Tibial artery (tissue), 4 donors: ENCODE data around the gene RBP3.
A peak's percentile ranks its signal among the peaks of the same experiment; 100 is the strongest.

ENCODE experiments used
- DNase-seq, 2 donors: peaks; one replicate each; pipeline ENCODE4 v3.0.0-alpha.2; 2019
- H3K27ac ChIP-seq, 2 donors: fragments of 200-600 bp; sonication (generic) in 1 of 2; 1 replicate in 1 of 2; 2 replicates in 1 of 2; pipeline ENCODE4 v1.5.1; 2018 to 2019; ENCODE audit warnings: mild to moderate bottlenecking in 1 of 2
- H3K27me3 ChIP-seq, 2 donors: fragments of 200-600 bp; sonication (generic) in 1 of 2; one replicate each; pipeline versions ENCODE4 v1.5.1 to v1.6.0; 2016 to 2019
- H3K36me3 ChIP-seq, 3 donors: fragments of 200-600 bp; sonication (generic) in 2 of 3; one replicate each; pipeline ENCODE4 v1.5.1; 2016 to 2019; ENCODE audit warnings: mild to moderate bottlenecking in 2 of 3
- H3K4me1 ChIP-seq, 4 donors: fragments of 200-600 bp; sonication (generic) in 2 of 4; 1 replicate in 3 of 4; 2 replicates in 1 of 4; pipeline ENCODE4 v1.5.1; 2016 to 2019
- H3K4me3 ChIP-seq, 2 donors: fragments of 200-600 bp; sonication (generic) in 1 of 2; 1 replicate in 1 of 2; 2 replicates in 1 of 2; pipeline ENCODE4 v1.5.1; 2018 to 2019; ENCODE audit warnings: mild to moderate bottlenecking in 2 of 2
- H3K9me3 ChIP-seq, 3 donors: fragments of 200-600 bp; sonication (generic) in 1 of 3; one replicate each; pipeline ENCODE4 v1.5.1; 2016 to 2019
- intact Hi-C: fragments of 100-400 bp; cut with DNase I; formaldehyde crosslinking; loops from one replicate; pipeline ENCODE4 v1.15.0; 2023; ENCODE audit warnings: low total_unique reads
- TF ChIP-seq, protein P1 (sequence below), 2 experiments: fragments of 200-600 bp in 1 of 2; fragments of 450-650 bp in 1 of 2; IDR thresholded peaks; one replicate each; pipeline ENCODE4 v1.5.1; 2017 to 2019; ENCODE audit warnings: antibody characterized with exemption in 2 of 2, mild to moderate bottlenecking in 1 of 2, moderate library complexity in 1 of 2

RBP3 gene

DNA sequence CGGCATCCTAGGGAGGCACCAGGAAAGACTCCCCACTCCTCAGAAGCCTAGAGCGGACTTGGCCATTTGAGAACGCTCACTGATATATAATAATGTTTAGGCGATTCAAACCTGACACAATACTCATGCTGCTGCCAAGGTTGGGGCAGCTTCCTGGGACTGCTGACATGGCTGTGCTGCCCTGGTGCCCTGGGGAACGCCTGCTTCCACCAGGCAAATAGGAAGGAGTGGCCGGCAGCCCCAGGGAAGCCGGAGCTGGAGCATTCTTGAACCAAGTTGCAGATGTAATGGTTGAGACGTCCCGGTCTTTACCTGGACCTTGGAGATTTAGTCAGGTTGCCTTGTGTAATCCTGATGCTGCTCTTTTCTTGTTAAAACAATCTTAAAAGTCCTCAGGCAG lies 39.4 kb upstream of the RBP3 start:
- H3K9me3 ChIP-seq: no peaks in the 10 kb centered on the region
- no peaks in the 10 kb centered on the region for H3K36me3 ChIP-seq
- no peak overlapping the region for H3K4me3 ChIP-seq
- no peak overlapping the region for H3K27ac ChIP-seq
- H3K27me3 ChIP-seq: peaks cover 0 to 10% of the 10 kb centered on the region in 2 donors
- TF ChIP-seq, protein P1, sequence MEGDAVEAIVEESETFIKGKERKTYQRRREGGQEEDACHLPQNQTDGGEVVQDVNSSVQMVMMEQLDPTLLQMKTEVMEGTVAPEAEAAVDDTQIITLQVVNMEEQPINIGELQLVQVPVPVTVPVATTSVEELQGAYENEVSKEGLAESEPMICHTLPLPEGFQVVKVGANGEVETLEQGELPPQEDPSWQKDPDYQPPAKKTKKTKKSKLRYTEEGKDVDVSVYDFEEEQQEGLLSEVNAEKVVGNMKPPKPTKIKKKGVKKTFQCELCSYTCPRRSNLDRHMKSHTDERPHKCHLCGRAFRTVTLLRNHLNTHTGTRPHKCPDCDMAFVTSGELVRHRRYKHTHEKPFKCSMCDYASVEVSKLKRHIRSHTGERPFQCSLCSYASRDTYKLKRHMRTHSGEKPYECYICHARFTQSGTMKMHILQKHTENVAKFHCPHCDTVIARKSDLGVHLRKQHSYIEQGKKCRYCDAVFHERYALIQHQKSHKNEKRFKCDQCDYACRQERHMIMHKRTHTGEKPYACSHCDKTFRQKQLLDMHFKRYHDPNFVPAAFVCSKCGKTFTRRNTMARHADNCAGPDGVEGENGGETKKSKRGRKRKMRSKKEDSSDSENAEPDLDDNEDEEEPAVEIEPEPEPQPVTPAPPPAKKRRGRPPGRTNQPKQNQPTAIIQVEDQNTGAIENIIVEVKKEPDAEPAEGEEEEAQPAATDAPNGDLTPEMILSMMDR (IDR thresholded peaks at IDR 0.05): no peak
- H3K4me1 ChIP-seq: peaks cover 0 to 10% (median 3%) of the 10 kb centered on the region in 4 donors
- DNase-seq: no peak
- intact Hi-C loops: no loop called here

DNA sequence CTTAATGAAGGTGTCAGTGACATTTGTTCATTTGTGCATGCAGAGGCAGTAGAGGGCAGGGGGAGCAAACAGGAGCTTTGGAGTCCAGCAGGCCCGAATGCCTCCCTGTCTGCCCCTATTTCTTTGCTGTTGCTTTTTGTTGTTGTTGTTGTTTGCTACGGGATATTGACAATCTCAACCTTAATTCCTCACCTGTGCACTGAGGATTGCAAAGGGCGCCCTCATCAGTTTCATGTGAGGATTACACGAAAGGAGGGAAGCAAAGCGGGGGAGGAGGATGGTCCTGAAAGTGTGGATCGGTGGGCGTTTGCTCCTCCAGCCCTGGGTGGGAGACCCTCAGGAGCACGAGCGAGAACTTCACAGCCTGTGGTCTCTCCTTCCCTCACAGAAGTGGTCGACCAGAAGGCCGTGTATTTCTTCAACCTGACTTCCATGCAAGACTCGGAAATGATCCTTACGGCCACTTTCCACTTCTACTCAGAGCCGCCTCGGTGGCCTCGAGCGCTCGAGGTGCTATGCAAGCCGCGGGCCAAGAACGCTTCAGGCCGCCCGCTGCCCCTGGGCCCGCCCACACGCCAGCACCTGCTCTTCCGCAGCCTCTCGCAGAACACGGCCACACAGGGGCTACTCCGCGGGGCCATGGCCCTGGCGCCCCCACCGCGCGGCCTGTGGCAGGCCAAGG lies 38.6 kb upstream of the RBP3 start:
- no peak overlapping the region for H3K4me3 ChIP-seq
- DNase-seq: no peak
- H3K9me3 ChIP-seq: no peaks in the 10 kb centered on the region
- TF ChIP-seq, protein P1 (IDR thresholded peaks at IDR 0.05): peak; percentile 18 to 21
- intact Hi-C loops: no loop called here
- peaks cover 0 to 10% of the 10 kb centered on the region in 2 donors for H3K27me3 ChIP-seq
- H3K36me3 ChIP-seq: no peaks in the 10 kb centered on the region
- peaks cover 0 to 10% (median 3%) of the 10 kb centered on the region in 4 donors for H3K4me1 ChIP-seq
- no peak overlapping the region for H3K27ac ChIP-seq

DNA sequence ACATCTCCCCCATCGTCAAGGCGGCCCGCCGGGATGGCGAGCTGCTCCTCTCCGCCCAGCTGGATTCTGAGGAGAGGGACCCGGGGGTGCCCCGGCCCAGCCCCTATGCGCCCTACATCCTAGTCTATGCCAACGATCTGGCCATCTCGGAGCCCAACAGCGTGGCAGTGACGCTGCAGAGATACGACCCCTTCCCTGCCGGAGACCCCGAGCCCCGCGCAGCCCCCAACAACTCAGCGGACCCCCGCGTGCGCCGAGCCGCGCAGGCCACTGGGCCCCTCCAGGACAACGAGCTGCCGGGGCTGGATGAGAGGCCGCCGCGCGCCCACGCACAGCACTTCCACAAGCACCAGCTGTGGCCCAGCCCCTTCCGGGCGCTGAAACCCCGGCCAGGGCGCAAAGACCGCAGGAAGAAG lies 38.1 kb upstream of the RBP3 start:
- intact Hi-C loops: no loop called here
- TF ChIP-seq, protein P1 (IDR thresholded peaks at IDR 0.05): no peak
- H3K9me3 ChIP-seq: no peaks in the 10 kb centered on the region
- no peak for DNase-seq
- peaks cover 0 to 8% of the 10 kb centered on the region in 2 donors for H3K27me3 ChIP-seq
- H3K36me3 ChIP-seq: no peaks in the 10 kb centered on the region
- peaks cover 0 to 10% (median 3%) of the 10 kb centered on the region in 4 donors for H3K4me1 ChIP-seq
- H3K27ac ChIP-seq: no peak overlapping the region
- H3K4me3 ChIP-seq: no peak overlapping the region

DNA sequence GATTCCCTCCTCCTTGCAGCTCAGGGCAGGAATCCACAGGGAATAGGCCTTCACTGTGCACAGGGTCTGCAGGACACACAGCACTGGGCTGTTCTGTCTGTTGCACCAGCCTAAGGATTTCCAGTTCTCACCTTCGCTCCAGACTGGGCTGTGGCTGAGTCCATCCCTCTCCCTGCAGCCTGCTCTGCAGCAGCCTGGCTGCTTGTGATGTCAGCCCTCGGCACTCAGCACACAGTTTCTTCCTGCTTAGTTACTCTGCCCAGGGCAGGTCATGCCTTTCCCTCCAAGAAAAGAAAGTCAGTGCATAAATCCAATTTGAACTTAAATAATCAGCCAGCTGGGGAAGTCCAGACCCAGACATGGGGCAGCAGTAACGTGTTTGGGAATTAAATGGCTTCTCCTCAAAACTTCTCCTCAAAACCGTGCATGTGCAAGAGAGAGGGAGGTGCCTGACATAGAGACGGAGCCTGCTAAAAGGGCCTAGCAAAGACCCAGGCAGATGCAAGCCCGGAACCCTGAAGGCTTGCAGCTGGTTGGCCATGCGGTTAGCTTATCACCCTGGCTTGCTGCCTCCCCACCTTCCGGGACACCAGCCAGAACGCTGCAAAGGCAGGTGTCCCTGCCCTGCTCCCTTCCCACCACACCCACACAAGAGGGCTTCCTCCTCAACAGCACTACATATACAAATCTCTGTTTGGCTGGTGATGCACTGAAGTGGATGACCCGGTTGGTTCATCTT lies 36.8 kb upstream of the RBP3 start:
- H3K36me3 ChIP-seq: no peaks in the 10 kb centered on the region
- no peaks in the 10 kb centered on the region for H3K9me3 ChIP-seq
- H3K27ac ChIP-seq: no peak overlapping the region
- DNase-seq: no peak
- H3K27me3 ChIP-seq: no peaks in the 10 kb centered on the region
- TF ChIP-seq, protein P1 (IDR thresholded peaks at IDR 0.05): no peak
- intact Hi-C loops: loop anchor here (1.0 kb wide), 1 partner anchor 263 kb away; no protein-coding TSS in a partner anchor
- H3K4me3 ChIP-seq: no peak overlapping the region
- H3K4me1 ChIP-seq: peaks cover 0 to 10% (median 3%) of the 10 kb centered on the region in 4 donors

DNA sequence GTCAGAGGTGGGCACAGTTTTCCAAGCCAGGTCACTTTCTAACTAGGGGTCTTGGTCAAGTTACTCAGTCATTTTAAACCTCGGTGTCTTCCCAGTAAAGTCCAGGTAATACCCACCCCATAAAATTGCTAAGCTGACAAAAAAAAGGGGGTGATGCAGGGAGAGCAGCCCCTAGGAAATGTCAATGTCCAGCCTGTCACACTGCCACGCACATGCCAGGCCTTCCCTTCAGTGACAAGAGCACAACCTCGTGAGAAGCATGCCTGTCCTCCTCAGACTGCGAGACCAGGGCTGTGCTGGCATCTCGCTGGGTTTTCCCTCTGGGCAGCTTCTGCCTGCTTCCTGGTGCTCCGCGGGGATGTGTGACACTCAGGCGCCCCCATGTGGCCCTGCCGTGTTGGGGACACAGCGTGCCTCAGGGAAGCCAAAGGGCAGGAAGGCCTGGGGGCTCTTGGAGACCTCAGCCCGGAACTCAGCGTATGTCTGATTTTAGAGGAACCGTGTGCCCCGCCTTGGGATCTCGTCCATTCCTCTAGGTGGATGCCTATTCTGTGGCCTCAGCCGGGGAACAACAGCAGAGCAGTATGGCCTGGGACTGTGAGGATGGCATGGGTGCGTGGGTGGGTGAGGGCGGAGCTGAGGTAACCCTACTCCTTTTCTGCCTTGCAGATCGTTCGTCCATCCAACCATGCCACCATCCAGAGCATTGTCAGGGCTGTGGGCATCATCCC lies 36.1 kb upstream of the RBP3 start:
- intact Hi-C loops: loop anchor here (1.0 to 2.0 kb wide), 2 partner anchors 264 to 287 kb away; no protein-coding TSS in a partner anchor
- Histone ChIP-seq H3K9me3 (no peaks in the 10 kb centered on the region), H3K4me1 (peaks cover 0 to 10% (median 3%) of the 10 kb centered on the region in 4 donors), H3K27ac (no peak overlapping the region), H3K27me3 (no peaks in the 10 kb centered on the region), H3K4me3 (no peak overlapping the region), H3K36me3 (no peaks in the 10 kb centered on the region)
- TF ChIP-seq, protein P1 (IDR thresholded peaks at IDR 0.05): peak; percentile 84 to 92
- DNase-seq: peak; percentile 88 to 89
